ENCODE data around the gene SLCO4A1. TPM values are rescaled to one million over a fixed set of nuclear protein-coding genes. Genes with fewer than 3 reads are reported as not detected.

The SLCO4A1 gene
- total RNA-seq, 1 donor from 2014 or later, result 38.6 TPM

- Histone ChIP-seq H3K36me3 (ENCODE audit: control insufficient read depth, insufficient read depth, low read length) (no peaks in the 10 kb centered on the region), H3K27me3 (ENCODE audit: control insufficient read depth, insufficient read depth, low read length) (peaks cover 8% of the 10 kb centered on the region), H3K4me3 (ENCODE audit: low read depth, low read length) (no peak overlapping the region)
- TF ChIP-seq, protein P1, sequence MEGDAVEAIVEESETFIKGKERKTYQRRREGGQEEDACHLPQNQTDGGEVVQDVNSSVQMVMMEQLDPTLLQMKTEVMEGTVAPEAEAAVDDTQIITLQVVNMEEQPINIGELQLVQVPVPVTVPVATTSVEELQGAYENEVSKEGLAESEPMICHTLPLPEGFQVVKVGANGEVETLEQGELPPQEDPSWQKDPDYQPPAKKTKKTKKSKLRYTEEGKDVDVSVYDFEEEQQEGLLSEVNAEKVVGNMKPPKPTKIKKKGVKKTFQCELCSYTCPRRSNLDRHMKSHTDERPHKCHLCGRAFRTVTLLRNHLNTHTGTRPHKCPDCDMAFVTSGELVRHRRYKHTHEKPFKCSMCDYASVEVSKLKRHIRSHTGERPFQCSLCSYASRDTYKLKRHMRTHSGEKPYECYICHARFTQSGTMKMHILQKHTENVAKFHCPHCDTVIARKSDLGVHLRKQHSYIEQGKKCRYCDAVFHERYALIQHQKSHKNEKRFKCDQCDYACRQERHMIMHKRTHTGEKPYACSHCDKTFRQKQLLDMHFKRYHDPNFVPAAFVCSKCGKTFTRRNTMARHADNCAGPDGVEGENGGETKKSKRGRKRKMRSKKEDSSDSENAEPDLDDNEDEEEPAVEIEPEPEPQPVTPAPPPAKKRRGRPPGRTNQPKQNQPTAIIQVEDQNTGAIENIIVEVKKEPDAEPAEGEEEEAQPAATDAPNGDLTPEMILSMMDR (IDR thresholded peaks at IDR 0.05; ENCODE audit: insufficient read depth, low read length, poor library complexity, severe bottlenecking), result no peak
- no peak for DNase-seq (ENCODE audit: low read depth)
These were observed 8.5 kb upstream of the SLCO4A1 start for GRCh38 chr20:62633598-62634329.

DNA sequence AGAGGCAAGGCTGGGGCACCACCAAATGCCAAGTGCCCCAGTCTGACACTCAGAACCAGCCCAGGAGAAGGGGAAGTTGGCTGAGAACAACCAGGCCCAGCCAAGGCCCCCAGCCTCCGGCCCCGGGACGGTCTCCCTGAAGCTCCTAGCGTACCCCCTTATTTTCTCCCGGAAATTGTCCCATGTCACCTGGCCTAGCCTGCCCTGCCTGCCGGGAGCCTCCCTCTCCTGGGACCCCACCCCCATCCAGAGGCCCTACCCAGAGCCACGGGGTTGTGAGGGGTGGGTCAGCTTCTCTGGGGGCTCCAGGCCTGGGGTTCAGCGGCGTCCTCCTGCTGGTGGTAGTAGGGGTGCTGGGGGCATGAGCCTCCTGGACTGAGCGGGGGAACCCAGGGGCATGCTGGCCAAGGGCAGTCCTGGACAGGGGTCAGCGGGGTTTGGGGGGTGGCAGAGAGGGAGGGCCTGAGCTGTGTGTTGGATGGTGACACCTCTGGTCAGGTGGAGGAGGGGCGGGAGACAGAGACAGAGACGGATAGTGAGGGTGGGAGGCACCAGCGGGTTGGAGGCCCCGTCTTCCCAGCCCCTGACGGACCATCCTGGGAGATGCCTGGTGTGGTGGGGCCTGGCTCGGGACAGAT is 7.9 kb upstream of the SLCO4A1 start:
- Histone ChIP-seq H3K4me3 (ENCODE audit: low read depth, low read length) (no peak overlapping the region), H3K27me3 (ENCODE audit: control insufficient read depth, insufficient read depth, low read length) (peaks cover 8% of the 10 kb centered on the region), H3K36me3 (ENCODE audit: control insufficient read depth, insufficient read depth, low read length) (no peaks in the 10 kb centered on the region)
- TF ChIP-seq, protein P1 (IDR thresholded peaks at IDR 0.05; ENCODE audit: insufficient read depth, low read length, poor library complexity, severe bottlenecking), result no peak
- DNase-seq (ENCODE audit: low read depth), result no peak

- TF ChIP-seq, protein P1 (IDR thresholded peaks at IDR 0.05; ENCODE audit: insufficient read depth, low read length, poor library complexity, severe bottlenecking), result no peak
- Histone ChIP-seq H3K36me3 (ENCODE audit: control insufficient read depth, insufficient read depth, low read length) (no peaks in the 10 kb centered on the region), H3K27me3 (ENCODE audit: control insufficient read depth, insufficient read depth, low read length) (peaks cover 8% of the 10 kb centered on the region), H3K4me3 (ENCODE audit: low read depth, low read length) (no peak overlapping the region)
- no peak for DNase-seq (ENCODE audit: low read depth)
These were observed 7.1 kb upstream of the SLCO4A1 start for GRCh38 chr20:62635232-62635631.

DNA sequence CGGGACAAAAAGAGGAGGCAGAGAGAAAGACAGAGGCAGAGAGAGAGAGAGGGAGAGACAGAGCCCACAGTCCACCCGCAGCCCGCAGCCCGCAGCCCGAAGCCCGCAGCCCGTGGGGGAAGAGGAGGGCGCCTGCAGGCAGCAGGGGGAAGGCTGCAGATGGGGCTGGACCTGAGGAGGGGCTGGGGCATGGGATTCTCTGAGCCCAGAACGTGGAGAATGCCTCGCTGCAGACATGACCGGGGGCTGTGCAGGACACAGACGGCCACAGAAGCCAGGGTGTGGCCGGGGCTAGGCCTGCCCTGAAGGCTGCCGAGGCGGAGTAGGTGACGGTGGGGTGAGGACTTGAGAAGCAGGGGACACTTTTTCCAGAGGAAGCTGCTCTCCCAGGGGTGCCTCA is 6.5 kb upstream of the SLCO4A1 start:
- Histone ChIP-seq H3K4me3 (ENCODE audit: low read depth, low read length) (no peak overlapping the region), H3K27me3 (ENCODE audit: control insufficient read depth, insufficient read depth, low read length) (peaks cover 8% of the 10 kb centered on the region), H3K36me3 (ENCODE audit: control insufficient read depth, insufficient read depth, low read length) (no peaks in the 10 kb centered on the region)
- TF ChIP-seq, protein P1 (IDR thresholded peaks at IDR 0.05; ENCODE audit: insufficient read depth, low read length, poor library complexity, severe bottlenecking), result no peak
- DNase-seq (ENCODE audit: low read depth), result no peak

- no peaks in the 10 kb centered on the region for H3K36me3 ChIP-seq (ENCODE audit: control insufficient read depth, insufficient read depth, low read length)
- no peak for DNase-seq (ENCODE audit: low read depth)
- TF ChIP-seq, protein P1 (IDR thresholded peaks at IDR 0.05; ENCODE audit: insufficient read depth, low read length, poor library complexity, severe bottlenecking), result no peak
- peaks cover 8% of the 10 kb centered on the region for H3K27me3 ChIP-seq (ENCODE audit: control insufficient read depth, insufficient read depth, low read length)
- H3K4me3 ChIP-seq (ENCODE audit: low read depth, low read length), result no peak overlapping the region
These were observed 5.9 kb upstream of the SLCO4A1 start for GRCh38 chr20:62636446-62636845.

All from kidney epithelial cell (primary cell).